Astrocyte (in vitro differentiated cells and primary cell): Measurements from ENCODE around the gene ATP2B2. TPM values are rescaled to one million over a fixed set of nuclear protein-coding genes. Genes with fewer than 3 reads are reported as not detected.

Source experiments
- DNase-seq: peaks from one replicate; pipeline ENCODE4 v3.0.0-alpha.2; 2010; ENCODE audit warnings: low read depth
- FAIRE-seq: peaks from 2 replicates; lab custom pipeline; 2011; peaks lifted over from hg19 to GRCh38; lab: Jason Lieb, UNC
- H2AFZ ChIP-seq: 2 replicates; pipeline ENCODE4 v1.6.0; 2012; ENCODE audit warnings: low read depth, low read length, inconsistent platforms
- H3K27ac ChIP-seq: 2 replicates; pipeline ENCODE4 v1.5.1; 2011; ENCODE audit warnings: low read depth, low read length, inconsistent platforms
- H3K27me3 ChIP-seq: 2 replicates; pipeline ENCODE4 v1.6.0; 2011; ENCODE audit warnings: low read length, inconsistent platforms; ENCODE audit not compliant: insufficient read depth
- H3K36me3 ChIP-seq: 2 replicates; pipeline ENCODE4 v1.5.1; 2011; ENCODE audit warnings: low read length, inconsistent platforms; ENCODE audit not compliant: insufficient read depth
- H3K4me1 ChIP-seq: 2 replicates; pipeline ENCODE4 v1.5.1; 2011; ENCODE audit warnings: low read length, inconsistent platforms; ENCODE audit not compliant: insufficient read depth
- H3K4me2 ChIP-seq: 2 replicates; pipeline ENCODE4 v1.6.0; 2012; ENCODE audit warnings: low read length, inconsistent platforms
- H3K4me3 ChIP-seq: 2 replicates; pipeline ENCODE4 v1.5.1; 2011; ENCODE audit warnings: low read depth, mild to moderate bottlenecking, low read length, inconsistent platforms; ENCODE audit not compliant: insufficient read depth
- H3K79me2 ChIP-seq: 2 replicates; pipeline ENCODE4 v1.6.0; 2012; ENCODE audit warnings: mild to moderate bottlenecking, low read length, inconsistent platforms; ENCODE audit not compliant: insufficient read depth
- H3K9ac ChIP-seq: 2 replicates; pipeline ENCODE4 v1.6.0; 2012; ENCODE audit warnings: mild to moderate bottlenecking, low read length, inconsistent platforms
- H3K9me3 ChIP-seq: 2 replicates; pipeline ENCODE4 v1.5.1; 2012; ENCODE audit warnings: low read depth, mild to moderate bottlenecking, low read length, inconsistent platforms; ENCODE audit not compliant: insufficient read depth
- H4K20me1 ChIP-seq: 2 replicates; pipeline ENCODE4 v1.6.0; 2012; ENCODE audit warnings: low read length, inconsistent platforms; ENCODE audit not compliant: insufficient read depth
- H3K27ac Mint-ChIP-seq: one replicate; pipeline ENCODE4 v1.8.0; 2021; ENCODE audit warnings: mild to moderate bottlenecking, mixed read lengths; ENCODE audit not compliant: unreplicated experiment
- H3K27me3 Mint-ChIP-seq: one replicate; pipeline ENCODE4 v1.8.0; 2021; ENCODE audit warnings: low read depth, mixed read lengths; ENCODE audit not compliant: unreplicated experiment
- H3K36me3 Mint-ChIP-seq: one replicate; pipeline ENCODE4 v1.8.0; 2021; ENCODE audit warnings: low read depth, mixed read lengths; ENCODE audit not compliant: unreplicated experiment
- H3K4me1 Mint-ChIP-seq: one replicate; pipeline ENCODE4 v1.8.0; 2021; ENCODE audit warnings: low read depth, mixed read lengths; ENCODE audit not compliant: unreplicated experiment
- H3K4me3 Mint-ChIP-seq: one replicate; pipeline ENCODE4 v1.8.0; 2021; ENCODE audit warnings: mild to moderate bottlenecking, moderate library complexity, mixed read lengths; ENCODE audit not compliant: unreplicated experiment
- H3K9me3 Mint-ChIP-seq: one replicate; pipeline ENCODE4 v1.8.0; 2021; ENCODE audit warnings: mild to moderate bottlenecking, mixed read lengths; ENCODE audit not compliant: unreplicated experiment
- EZH2 ChIP-seq: IDR thresholded peaks from 2 replicates; pipeline ENCODE4 v1.6.1; 2012; ENCODE audit warnings: mild to moderate bottlenecking, low read length, inconsistent platforms; ENCODE audit not compliant: insufficient read depth
- total RNA-seq: library from RNA; stranded (reverse); gene quantifications from 2 replicates; pipeline ENCODE4 v1.2.1, GENCODE V29; 2021
- TF ChIP-seq, protein P1 (sequence below): IDR thresholded peaks from 2 replicates; pipeline ENCODE4 v1.5.1; 2011; ENCODE audit warnings: low read depth, mild to moderate bottlenecking, inconsistent platforms, low read length, moderate library complexity; ENCODE audit not compliant: insufficient read depth

Gene ATP2B2
- total RNA-seq, 1 donor from 2014 or later = 0.05 TPM

DNA sequence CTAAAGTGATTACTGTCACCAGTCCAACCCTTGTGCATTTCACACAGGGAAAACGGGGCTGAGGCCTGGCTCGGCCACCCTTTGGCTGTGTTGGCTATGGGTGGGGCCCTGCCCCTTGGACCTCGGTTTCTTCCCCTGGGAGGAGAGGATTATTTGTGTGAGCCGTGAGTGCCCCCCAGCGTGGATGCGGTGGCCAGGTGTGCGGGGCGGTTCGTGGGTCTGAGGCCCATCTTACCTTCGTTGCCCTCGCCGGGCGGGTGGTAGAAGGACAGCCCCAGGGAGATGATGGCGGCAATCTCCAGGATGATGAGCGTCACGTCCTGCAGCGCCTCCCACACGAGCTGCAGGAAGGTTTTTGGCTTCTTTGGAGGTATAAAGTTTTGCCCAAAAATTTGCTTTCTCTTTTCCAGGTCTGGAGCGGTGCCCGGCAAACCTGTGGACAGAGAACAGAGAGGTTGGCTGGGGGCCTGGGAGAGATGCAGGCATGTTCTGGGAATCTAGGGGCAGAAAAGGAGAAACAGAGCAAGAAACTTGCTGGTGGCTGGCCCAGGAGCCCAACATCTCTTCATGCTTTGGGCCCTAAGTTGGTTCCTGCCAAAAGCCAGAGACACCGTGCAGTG is 94.9 kb downstream of the ATP2B2 start:
- Mint-ChIP-seq H3K4me1 (no peaks in the 10 kb centered on the region), H3K4me3 (no peak overlapping the region), H3K27ac (no peak overlapping the region), H3K9me3 (no peaks in the 10 kb centered on the region), H3K27me3 (peaks cover 43% of the 10 kb centered on the region), H3K36me3 (no peaks in the 10 kb centered on the region)
- TF ChIP-seq EZH2 = no peak
- TF ChIP-seq, protein P1, sequence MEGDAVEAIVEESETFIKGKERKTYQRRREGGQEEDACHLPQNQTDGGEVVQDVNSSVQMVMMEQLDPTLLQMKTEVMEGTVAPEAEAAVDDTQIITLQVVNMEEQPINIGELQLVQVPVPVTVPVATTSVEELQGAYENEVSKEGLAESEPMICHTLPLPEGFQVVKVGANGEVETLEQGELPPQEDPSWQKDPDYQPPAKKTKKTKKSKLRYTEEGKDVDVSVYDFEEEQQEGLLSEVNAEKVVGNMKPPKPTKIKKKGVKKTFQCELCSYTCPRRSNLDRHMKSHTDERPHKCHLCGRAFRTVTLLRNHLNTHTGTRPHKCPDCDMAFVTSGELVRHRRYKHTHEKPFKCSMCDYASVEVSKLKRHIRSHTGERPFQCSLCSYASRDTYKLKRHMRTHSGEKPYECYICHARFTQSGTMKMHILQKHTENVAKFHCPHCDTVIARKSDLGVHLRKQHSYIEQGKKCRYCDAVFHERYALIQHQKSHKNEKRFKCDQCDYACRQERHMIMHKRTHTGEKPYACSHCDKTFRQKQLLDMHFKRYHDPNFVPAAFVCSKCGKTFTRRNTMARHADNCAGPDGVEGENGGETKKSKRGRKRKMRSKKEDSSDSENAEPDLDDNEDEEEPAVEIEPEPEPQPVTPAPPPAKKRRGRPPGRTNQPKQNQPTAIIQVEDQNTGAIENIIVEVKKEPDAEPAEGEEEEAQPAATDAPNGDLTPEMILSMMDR = no peak
- Histone ChIP-seq H3K4me3 (no peak overlapping the region), H3K9me3 (no peaks in the 10 kb centered on the region), H3K27ac (no peak overlapping the region), H2AFZ (no peak overlapping the region), H3K4me2 (no peak overlapping the region), H3K36me3 (no peaks in the 10 kb centered on the region), H3K27me3 (no peaks in the 10 kb centered on the region), H3K79me2 (no peaks in the 10 kb centered on the region), H3K4me1 (no peaks in the 10 kb centered on the region), H4K20me1 (no peaks in the 10 kb centered on the region), H3K9ac (no peak overlapping the region)
- no peak for FAIRE-seq
- no peak for DNase-seq

DNA sequence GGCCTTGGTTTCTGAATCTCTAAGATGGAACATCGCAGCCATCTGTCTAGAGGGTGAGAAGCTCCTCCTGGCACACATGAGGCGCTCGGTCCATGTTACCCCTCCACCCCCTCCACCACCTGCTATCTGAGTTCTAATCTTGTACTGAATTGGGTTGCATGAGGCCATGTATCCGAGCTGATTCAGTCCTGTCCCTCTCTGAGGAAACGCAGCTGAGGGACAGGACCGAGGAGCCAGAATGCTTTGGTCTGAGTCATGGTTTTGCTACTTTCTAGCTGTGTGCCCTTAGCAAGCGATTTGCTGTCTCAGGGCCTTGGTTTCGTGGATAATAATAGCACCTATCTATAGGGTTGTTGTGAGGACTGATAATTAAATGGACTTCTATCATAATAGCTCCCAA is 96.7 kb downstream of the ATP2B2 start:
- Histone ChIP-seq H3K9me3 (no peaks in the 10 kb centered on the region), H4K20me1 (no peaks in the 10 kb centered on the region), H3K79me2 (no peaks in the 10 kb centered on the region), H3K4me2 (no peak overlapping the region), H3K4me1 (no peaks in the 10 kb centered on the region), H3K9ac (no peak overlapping the region), H3K27ac (no peak overlapping the region), H2AFZ (no peak overlapping the region), H3K36me3 (no peaks in the 10 kb centered on the region), H3K4me3 (no peak overlapping the region), H3K27me3 (peaks cover 2% of the 10 kb centered on the region)
- TF ChIP-seq, protein P1 = no peak
- TF ChIP-seq EZH2 = no peak
- Mint-ChIP-seq H3K27me3 (peaks cover 31% of the 10 kb centered on the region), H3K36me3 (no peaks in the 10 kb centered on the region), H3K27ac (no peak overlapping the region), H3K9me3 (no peaks in the 10 kb centered on the region), H3K4me1 (no peaks in the 10 kb centered on the region), H3K4me3 (no peak overlapping the region)
- FAIRE-seq (no peak), DNase-seq (peak; percentile 13)

DNA sequence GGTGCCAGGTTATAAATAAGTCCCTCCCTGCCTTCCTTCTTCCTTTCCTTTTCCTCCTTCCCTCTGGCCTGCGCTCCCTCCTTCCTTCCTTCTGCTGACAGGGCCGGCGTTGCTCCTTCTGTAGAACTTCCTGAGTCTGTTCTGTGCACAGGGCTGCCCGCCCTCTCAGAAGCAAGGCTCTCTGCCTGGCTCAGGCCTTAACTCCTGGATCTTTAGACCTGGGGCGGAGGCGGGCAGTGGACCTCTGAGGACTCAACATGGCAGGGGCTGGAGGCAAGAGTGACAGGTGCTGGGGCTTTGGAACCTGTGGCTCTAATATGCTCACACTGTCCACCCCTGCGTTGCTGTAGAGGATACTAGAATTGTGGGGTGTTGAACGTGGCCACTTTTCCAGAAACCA is 98.0 kb downstream of the ATP2B2 start:
- Mint-ChIP-seq H3K9me3 (no peaks in the 10 kb centered on the region), H3K4me1 (no peaks in the 10 kb centered on the region), H3K27ac (no peak overlapping the region), H3K4me3 (no peak overlapping the region), H3K36me3 (no peaks in the 10 kb centered on the region), H3K27me3 (peaks cover 24% of the 10 kb centered on the region)
- H3K9me3 ChIP-seq = no peaks in the 10 kb centered on the region
- no peak overlapping the region for H3K4me3 ChIP-seq
- TF ChIP-seq EZH2 = no peak
- TF ChIP-seq, protein P1 = no peak
- H3K27me3 ChIP-seq = peaks cover 2% of the 10 kb centered on the region
- FAIRE-seq (no peak), DNase-seq (no peak)
- H3K27ac ChIP-seq = no peak overlapping the region
- no peak overlapping the region for H3K9ac ChIP-seq
- no peak overlapping the region for H3K4me2 ChIP-seq
- H3K4me1 ChIP-seq = no peaks in the 10 kb centered on the region
- H3K36me3 ChIP-seq = no peaks in the 10 kb centered on the region
- no peaks in the 10 kb centered on the region for H3K79me2 ChIP-seq
- no peak overlapping the region for H2AFZ ChIP-seq
- H4K20me1 ChIP-seq = no peaks in the 10 kb centered on the region
